ENCODE results near the gene GRM4.

The GRM4 gene

DNA sequence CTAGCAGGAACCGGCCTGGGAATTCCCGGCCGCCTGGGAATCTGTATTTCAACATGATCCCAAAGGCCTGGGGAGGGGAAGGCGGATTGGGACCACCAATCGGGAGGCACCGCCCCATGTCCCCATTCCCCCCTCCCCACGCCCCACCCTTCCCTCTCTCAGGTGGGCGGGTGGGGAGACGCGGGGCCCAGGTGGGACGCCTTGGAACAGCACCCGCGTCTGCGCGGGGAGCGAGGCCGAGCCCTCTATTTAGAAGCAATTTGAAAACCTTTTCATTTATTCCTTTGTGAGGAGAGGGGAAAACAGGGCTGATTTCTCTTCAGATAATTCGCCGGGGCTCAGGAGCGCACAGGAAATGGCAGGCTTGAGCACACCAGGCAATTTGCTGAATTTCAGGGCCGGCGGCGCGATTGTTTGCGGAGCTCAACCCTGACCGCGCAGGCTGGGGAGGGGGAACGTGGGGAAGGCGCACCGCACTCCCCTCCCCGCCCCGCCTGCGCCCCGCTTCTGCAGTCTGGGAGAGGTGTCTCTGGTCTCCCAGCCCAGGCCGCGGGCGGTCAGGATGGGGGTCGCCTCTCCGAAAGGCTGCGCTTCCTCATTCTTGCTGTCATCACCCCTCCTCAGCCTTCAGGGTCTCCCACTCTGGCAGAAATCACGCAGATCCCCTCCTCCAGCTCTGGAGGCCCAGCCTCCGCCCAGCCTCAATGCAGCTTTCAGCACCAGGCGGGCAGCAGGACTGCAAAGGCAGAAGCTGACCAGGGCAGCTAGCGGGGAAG is 170.0 kb downstream of the GRM4 start:
- DNase-seq = peak; percentile 4

DNA sequence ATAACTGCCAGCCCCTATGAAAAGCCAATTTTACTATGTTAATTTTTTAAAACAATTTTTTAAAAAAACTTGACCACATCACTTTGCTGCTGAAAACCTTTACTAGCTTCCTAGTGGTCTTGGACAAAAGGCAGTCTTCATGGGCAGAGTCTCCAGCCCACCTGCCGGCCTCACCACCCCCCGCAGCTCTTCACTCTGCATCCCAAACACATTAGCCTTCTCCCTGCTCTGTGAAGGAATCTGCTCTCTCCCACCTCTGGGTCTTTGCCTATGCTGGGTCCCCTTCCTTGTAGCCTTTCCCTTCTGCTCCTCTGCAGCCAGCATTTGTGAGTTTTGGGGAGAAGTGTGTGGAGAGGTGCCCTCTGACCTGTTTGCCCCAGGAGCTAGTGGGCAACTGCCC is 171.4 kb downstream of the GRM4 start:
- peak; percentile 3 for DNase-seq

GRCh38 chr6:33974030-33974429 is 171.9 kb downstream of the GRM4 start:
- no peak for DNase-seq

- no peak for DNase-seq
These were observed 174.3 kb downstream of the GRM4 start for GRCh38 chr6:33971580-33971979.

Data from 8988T (cell line).